ENCODE results near the gene ACTN4.
A peak's percentile ranks its signal among the peaks of the same experiment; 100 is the strongest.
"Not testable (repeated sequence)": the region's sequence is repeated elsewhere in the genome, so short reads cannot be mapped to it uniquely, and the experiment has no call there.

ACTN4 gene

GRCh38 chr19:38741670-38742069 is 94.2 kb downstream of the ACTN4 start:
- DNase-seq: no peak

DNA sequence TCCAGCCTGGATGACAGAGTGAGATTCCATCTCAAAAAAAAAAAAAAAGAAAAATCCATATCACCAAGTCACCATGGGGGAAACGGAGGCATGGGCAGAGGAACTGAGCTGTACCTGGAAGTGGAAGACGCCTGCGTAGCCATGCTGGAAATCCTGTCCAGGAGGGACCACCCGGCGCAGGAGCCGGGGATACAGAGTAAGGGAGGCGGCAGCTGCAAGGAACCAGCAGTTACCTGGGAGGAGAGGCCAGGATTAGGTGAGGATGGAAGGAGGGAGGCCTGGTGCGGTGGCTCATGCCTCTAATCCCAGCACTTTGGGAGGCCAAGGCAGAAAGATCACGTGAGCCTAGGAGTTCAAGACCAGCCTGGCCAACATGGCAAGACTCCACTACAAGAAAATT is 94.8 kb downstream of the ACTN4 start:
- DNase-seq: no peak

GRCh38 chr19:38742906-38743305 is 95.5 kb downstream of the ACTN4 start:
- no peak for DNase-seq

GRCh38 chr19:38743394-38744297 is 96.2 kb downstream of the ACTN4 start:
- DNase-seq: no peak

- DNase-seq: no peak
These were observed 96.8 kb downstream of the ACTN4 start, which contains the start of gene CAPN12 for GRCh38 chr19:38744298-38744681. Gene CAPN12 (minus strand): TSS chr19:38744474. CDS start chr19:38744165, 309 bp downstream.

DNA sequence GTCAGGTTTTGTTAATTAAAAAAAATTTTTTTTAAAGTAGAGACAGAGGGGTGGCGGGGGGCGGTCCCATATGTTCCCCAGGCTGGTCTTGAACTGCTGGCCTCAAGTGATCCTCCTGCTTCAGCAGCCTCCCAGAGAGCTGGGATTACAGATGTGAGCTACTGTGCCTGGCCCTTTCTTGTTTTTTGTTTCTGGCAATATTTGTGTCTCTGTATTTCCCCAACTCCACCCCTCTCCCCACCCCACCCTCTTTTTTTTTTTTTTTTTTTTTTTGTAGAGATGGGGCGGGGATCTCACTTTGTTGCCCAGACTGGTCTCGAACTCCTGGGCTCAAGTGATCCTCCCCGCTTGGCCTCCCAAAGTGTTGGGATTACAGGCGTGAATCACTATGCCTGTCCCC is 97.4 kb downstream of the ACTN4 start:
- DNase-seq: no peak

DNA sequence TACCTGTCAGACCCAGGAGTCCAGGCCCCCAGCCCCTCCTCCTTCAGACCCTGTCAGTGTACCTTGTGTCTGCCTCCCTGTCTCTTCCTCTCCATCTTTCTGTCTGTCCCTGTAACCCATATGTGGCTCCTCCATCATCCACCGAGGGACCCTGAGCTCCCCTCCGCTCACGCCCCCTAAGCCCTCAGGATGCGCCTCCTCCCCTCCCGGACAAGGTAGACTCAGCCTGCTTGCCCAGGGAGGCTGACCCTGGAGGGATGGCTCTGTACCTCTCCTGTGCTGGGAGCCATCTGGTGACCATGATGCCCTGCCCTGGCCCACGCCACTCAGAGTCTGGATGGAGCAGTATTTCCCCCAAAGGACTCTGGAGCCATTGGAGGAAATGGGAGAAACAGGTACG is 97.9 kb downstream of the ACTN4 start:
- no peak for DNase-seq

DNA sequence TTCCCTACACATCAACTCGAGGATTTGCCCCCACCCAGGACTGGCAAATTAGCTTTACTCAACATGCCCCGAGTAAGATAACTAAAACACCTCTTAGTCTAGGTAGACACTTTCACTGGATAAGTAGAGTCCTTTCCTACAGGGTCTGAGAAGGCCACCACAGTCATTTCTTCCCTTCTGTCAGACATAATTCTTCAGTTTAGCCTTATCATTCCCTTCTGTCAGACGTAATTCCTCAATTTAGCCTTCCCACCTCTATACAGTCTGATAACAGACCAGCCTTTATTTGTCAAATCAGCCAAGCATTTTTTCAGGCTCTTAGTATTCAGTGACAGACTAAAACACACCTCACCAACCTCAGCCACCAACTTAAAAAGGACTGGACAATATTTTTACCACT is 106.3 kb downstream of the ACTN4 start:
- DNase-seq: not testable (repeated sequence)

DNA sequence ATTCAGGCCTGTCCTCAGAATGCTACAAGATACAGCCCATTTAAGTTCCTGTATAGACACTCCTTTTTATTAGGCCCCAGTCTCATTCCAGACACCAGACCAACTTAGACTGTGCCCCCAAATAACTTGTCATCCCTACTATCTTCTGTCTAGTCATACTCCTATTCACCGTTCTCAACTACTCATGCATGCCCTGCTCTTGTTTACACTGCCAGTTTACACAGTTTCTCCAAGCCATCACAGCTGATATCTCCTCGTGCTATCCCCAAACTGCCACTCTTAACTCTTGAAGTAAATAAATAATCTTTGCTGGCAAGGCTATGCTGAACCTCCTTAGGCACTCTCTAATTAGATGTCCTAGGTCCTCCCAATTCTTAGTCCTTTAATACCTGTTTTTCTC is 106.7 kb downstream of the ACTN4 start:
- DNase-seq: not testable (repeated sequence)

DNA sequence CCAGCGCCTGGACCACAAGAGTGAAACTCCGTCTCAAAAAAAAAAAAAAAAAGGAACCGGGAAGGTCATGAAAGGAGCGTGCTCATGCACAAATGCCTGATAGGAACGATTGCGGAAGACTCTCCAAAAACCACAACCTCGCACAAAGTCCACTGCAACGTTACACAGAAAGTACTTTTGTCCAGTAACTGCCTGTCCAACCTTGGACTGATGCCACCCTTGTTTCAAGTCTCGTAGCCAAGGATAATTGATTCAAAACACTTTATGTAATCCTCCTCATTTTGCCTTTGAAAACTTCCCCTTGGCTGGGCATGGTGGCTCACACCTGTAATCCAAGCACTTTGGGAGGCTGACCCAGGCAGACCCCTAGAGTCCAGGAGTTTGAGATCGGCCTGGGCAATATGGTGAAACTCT is 112.1 kb downstream of the ACTN4 start:
- DNase-seq: no peak

- not testable (repeated sequence) for DNase-seq
These were observed 113.5 kb downstream of the ACTN4 start for GRCh38 chr19:38760805-38761517.

GRCh38 chr19:38761884-38762389 is 114.5 kb downstream of the ACTN4 start:
- not testable (repeated sequence) for DNase-seq

GRCh38 chr19:38763795-38764220 is 116.4 kb downstream of the ACTN4 start:
- no peak for DNase-seq

- DNase-seq: no peak
These were observed 117.8 kb downstream of the ACTN4 start for GRCh38 chr19:38765214-38765613.

- DNase-seq: no peak
These were observed 119.0 kb downstream of the ACTN4 start for GRCh38 chr19:38766276-38767047.

DNA sequence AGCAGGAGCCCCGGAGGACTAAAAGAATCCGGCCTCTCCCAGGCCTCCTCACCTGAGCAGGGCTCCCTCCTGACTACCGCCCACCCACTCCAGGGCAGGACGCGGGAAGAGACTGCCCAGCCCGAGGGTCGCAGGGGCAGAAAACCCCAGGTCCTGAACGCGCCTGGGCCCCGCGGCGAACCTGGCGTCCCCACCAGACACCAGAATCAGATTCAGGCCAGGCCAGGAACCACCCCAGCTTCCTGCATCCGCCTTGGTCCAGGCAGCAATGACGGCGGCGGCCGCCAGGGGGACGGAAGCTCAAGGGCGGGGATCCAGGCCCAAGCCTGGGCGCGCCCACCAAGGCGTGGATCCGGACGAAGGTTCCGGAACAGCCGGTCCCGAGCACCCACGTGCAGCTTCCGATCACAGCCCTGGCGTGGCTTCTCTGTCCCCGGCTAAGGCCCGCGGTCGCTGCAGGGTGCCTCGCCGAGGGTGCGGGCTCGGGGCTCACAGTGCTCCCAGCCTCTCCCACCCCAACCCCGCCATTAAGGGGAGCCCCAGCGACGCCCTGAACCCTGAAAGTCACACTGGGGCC is 122.3 kb downstream of the ACTN4 start:
- peak; percentile 94 for DNase-seq

DNA sequence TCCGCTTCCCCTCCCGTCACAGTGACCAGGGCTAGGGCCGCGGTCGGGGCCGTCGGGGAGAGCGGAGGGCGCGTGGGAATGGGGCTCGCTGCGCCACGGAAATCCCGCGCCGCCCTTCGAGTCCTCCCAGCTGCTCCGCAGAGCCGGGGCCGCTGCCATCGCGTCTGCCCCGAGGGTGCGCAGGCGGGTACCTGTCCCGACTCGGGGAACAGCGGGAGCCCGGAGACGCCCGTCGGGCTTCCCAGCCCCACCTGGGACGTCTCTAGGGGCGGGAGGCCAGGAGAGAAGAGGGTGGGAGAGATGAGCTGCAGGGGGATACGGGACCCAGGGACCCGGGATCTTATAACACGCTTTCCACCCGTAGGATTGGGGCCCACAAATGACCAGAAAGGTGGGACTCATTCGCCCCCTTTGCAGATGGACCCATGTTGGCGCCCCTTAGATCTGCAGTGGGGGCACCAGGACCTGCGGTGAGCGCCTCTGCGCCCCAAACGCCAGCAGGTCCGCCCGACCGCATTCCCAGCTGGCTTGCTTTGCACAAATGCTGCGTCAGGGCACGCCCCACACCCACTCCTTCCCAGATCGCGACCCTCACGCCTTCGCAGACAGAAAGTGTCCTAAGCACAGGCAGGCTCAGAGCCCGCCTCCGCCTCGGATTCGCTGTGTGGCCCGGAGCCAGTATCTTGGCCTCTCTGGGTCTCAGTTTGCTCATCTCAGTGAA is 122.9 kb downstream of the ACTN4 start:
- not testable (repeated sequence) for DNase-seq

GRCh38 chr19:38770949-38771275 is 123.5 kb downstream of the ACTN4 start:
- not testable (repeated sequence) for DNase-seq

GRCh38 chr19:38771569-38771968 is 124.1 kb downstream of the ACTN4 start:
- not testable (repeated sequence) for DNase-seq

GRCh38 chr19:38773469-38774177 is 126.2 kb downstream of the ACTN4 start, which contains the start of gene LGALS7:
Gene LGALS7 (minus strand): TSS chr19:38773517. CDS start chr19:38773492, 25 bp downstream.
- no peak for DNase-seq

Data from activated CD8-positive, alpha-beta memory T cell treated with anti-CD3 and anti-CD28 coated beads, Interleukin-2, amount 50 U/mL, for 4 hours (primary cell).